ENCODE results near the gene GNA12.

GRCh38 chr7:2737771-2738540 lies 106.2 kb downstream of the GNA12 start:
- TF ChIP-seq CTCF (IDR thresholded peaks at IDR 0.05) (no peak), POLR2A (IDR thresholded peaks at IDR 0.05) (no peak)

All from vagina (tissue), 2 donors.